ENCODE results near the gene KIF26B. TPM values are rescaled to one million over a fixed set of nuclear protein-coding genes. Genes with fewer than 3 reads are reported as not detected.

KIF26B gene
- total RNA-seq, 2 experiments from 2014 or later = not detected

DNA sequence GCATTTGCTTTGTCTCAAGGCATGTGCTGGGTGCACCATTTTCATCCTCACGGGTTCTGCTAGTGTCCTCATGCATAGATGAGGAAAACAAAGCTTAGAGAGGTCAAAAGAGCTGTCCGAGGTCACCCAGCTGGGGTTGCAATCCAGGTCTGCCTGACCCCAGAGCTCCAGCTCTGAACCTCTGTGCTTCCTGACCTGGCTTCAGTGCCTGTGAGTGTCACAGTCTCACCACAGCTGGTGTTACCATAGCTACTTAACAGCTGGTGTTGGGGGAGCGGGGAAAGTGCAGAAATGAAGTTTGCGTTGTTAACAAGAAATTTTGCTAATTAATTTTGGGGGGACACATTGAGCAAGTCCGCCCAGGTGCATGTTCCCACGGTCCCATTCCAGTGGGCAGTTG lies 328.5 kb downstream of the KIF26B start:
- H2AFZ ChIP-seq (ENCODE audit: low read length) = no peak overlapping the region
- TF ChIP-seq EZH2phosphoT487 (IDR thresholded peaks at IDR 0.05; ENCODE audit: borderline replicate concordance, low read depth, low read length) = no peak
- TF ChIP-seq, protein P1, sequence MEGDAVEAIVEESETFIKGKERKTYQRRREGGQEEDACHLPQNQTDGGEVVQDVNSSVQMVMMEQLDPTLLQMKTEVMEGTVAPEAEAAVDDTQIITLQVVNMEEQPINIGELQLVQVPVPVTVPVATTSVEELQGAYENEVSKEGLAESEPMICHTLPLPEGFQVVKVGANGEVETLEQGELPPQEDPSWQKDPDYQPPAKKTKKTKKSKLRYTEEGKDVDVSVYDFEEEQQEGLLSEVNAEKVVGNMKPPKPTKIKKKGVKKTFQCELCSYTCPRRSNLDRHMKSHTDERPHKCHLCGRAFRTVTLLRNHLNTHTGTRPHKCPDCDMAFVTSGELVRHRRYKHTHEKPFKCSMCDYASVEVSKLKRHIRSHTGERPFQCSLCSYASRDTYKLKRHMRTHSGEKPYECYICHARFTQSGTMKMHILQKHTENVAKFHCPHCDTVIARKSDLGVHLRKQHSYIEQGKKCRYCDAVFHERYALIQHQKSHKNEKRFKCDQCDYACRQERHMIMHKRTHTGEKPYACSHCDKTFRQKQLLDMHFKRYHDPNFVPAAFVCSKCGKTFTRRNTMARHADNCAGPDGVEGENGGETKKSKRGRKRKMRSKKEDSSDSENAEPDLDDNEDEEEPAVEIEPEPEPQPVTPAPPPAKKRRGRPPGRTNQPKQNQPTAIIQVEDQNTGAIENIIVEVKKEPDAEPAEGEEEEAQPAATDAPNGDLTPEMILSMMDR (conservative IDR thresholded peaks at IDR 0.05; ENCODE audit: low read length) = no peak
- H4K20me1 ChIP-seq (ENCODE audit: insufficient read depth, low read length) = no peaks in the 10 kb centered on the region
- H3K27ac ChIP-seq (ENCODE audit: low read depth, low read length, poor library complexity, severe bottlenecking) = no peak overlapping the region
- H3K36me3 ChIP-seq (ENCODE audit: insufficient read depth, low read length) = no peaks in the 10 kb centered on the region
- H3K4me2 ChIP-seq (ENCODE audit: low read length) = no peak overlapping the region
- no peaks in the 10 kb centered on the region for H3K9me2 ChIP-seq (ENCODE audit: insufficient read depth, low read length)
- no peaks in the 10 kb centered on the region for H3K4me1 ChIP-seq (ENCODE audit: insufficient read depth, low read length, poor library complexity, severe bottlenecking)
- ChIA-PET POLR2A (interaction anchor here (0.6 kb wide), 3 partner anchors 14 to 766 kb away, joined by 3 to 5 read pairs (median 3); no protein-coding TSS in a partner anchor), CTCF (ENCODE audit: unreplicated experiment) (no interaction called here)
- H3K79me2 ChIP-seq (ENCODE audit: insufficient read depth, low read depth, low read length) = no peaks in the 10 kb centered on the region
- BruUV-seq (replicated peaks) = no TSS peak
- H3K9me3 ChIP-seq (ENCODE audit: low read length) = no peaks in the 10 kb centered on the region
- no peak for DNase-seq (ENCODE audit: low spot score)
- no peak overlapping the region for H3K4me3 ChIP-seq (ENCODE audit: low read depth, low read length, poor library complexity, severe bottlenecking)
- intact Hi-C loops (cut with micrococcal nuclease; ENCODE audit: unreplicated experiment) = no loop called here

DNA sequence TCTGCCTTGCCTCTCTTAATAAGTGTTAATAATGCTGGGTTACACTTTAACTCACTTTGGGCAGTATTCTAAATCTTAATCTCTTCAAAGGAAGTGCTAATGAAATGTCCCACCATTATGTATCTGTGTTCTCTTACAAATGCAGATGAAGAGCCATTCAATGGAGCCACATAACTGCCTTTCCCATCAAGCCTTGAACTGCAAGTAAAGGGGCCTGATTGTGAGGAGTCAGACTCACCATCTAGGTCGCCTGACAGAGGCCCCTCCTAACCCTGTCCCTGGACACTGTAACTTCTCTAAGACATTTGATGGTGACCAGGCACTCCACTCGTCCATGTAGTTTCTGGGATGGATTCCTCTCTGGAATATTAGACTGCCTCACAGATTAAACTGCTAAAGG lies 329.4 kb downstream of the KIF26B start:
- no peak overlapping the region for H3K27ac ChIP-seq (ENCODE audit: low read depth, low read length, poor library complexity, severe bottlenecking)
- no TSS peak for BruUV-seq (replicated peaks)
- DNase-seq (ENCODE audit: low spot score) = no peak
- POLR2A ChIA-PET = interaction anchor here (0.6 kb wide), 1 partner anchor 185 kb away, joined by 3 read pairs; no protein-coding TSS in a partner anchor
- H3K9me2 ChIP-seq (ENCODE audit: insufficient read depth, low read length) = no peaks in the 10 kb centered on the region
- H3K79me2 ChIP-seq (ENCODE audit: insufficient read depth, low read depth, low read length) = no peaks in the 10 kb centered on the region
- intact Hi-C loops (cut with micrococcal nuclease; ENCODE audit: unreplicated experiment) = no loop called here
- TF ChIP-seq EZH2phosphoT487 (IDR thresholded peaks at IDR 0.05; ENCODE audit: borderline replicate concordance, low read depth, low read length) = no peak
- TF ChIP-seq, protein P1 (conservative IDR thresholded peaks at IDR 0.05; ENCODE audit: low read length) = no peak
- H3K4me2 ChIP-seq (ENCODE audit: low read length) = no peak overlapping the region
- no peaks in the 10 kb centered on the region for H3K9me3 ChIP-seq (ENCODE audit: low read length)
- H4K20me1 ChIP-seq (ENCODE audit: insufficient read depth, low read length) = no peaks in the 10 kb centered on the region
- no peak overlapping the region for H2AFZ ChIP-seq (ENCODE audit: low read length)
- no peaks in the 10 kb centered on the region for H3K4me1 ChIP-seq (ENCODE audit: insufficient read depth, low read length, poor library complexity, severe bottlenecking)
- CTCF ChIA-PET (ENCODE audit: unreplicated experiment) = no interaction called here
- no peaks in the 10 kb centered on the region for H3K36me3 ChIP-seq (ENCODE audit: insufficient read depth, low read length)
- no peak overlapping the region for H3K4me3 ChIP-seq (ENCODE audit: low read depth, low read length, poor library complexity, severe bottlenecking)

DNA sequence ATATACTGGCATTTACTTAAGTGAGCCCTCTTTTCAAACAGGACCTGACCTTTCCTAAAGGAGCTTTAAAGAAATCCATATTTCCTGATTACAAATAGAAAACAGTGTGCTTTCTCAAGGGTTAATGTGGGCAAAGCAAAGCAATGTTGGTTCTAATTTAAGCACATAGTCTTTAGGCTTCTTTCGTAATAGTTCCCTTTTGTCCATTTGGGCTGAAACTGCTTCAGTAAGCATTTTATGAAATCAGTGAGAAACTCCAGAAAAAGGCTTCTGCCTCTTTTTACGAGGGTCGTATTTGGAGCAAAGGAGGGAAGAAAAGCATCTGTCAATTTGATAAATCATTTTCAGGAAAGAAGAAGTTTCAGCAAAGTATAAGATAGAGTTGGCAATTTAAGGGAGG lies 331.2 kb downstream of the KIF26B start:
- CTCF ChIA-PET (ENCODE audit: unreplicated experiment) = no interaction called here
- Histone ChIP-seq H3K27ac (ENCODE audit: low read depth, low read length, poor library complexity, severe bottlenecking) (no peak overlapping the region), H3K79me2 (ENCODE audit: insufficient read depth, low read depth, low read length) (no peaks in the 10 kb centered on the region), H3K4me1 (ENCODE audit: insufficient read depth, low read length, poor library complexity, severe bottlenecking) (no peaks in the 10 kb centered on the region), H3K9me2 (ENCODE audit: insufficient read depth, low read length) (no peaks in the 10 kb centered on the region), H2AFZ (ENCODE audit: low read length) (no peak overlapping the region), H3K36me3 (ENCODE audit: insufficient read depth, low read length) (no peaks in the 10 kb centered on the region), H3K4me3 (ENCODE audit: low read depth, low read length, poor library complexity, severe bottlenecking) (no peak overlapping the region), H4K20me1 (ENCODE audit: insufficient read depth, low read length) (no peaks in the 10 kb centered on the region), H3K9me3 (ENCODE audit: low read length) (no peaks in the 10 kb centered on the region), H3K4me2 (ENCODE audit: low read length) (no peak overlapping the region)
- intact Hi-C loops (cut with micrococcal nuclease; ENCODE audit: unreplicated experiment) = no loop called here
- no peak for DNase-seq (ENCODE audit: low spot score)
- POLR2A ChIA-PET = interaction anchor here (0.9 to 1.4 kb wide), 2 partner anchors 10 to 23 kb away, joined by 3 to 4 read pairs; no protein-coding TSS in a partner anchor
- no TSS peak for BruUV-seq (replicated peaks)
- TF ChIP-seq EZH2phosphoT487 (IDR thresholded peaks at IDR 0.05; ENCODE audit: borderline replicate concordance, low read depth, low read length) = no peak
- TF ChIP-seq, protein P1 (conservative IDR thresholded peaks at IDR 0.05; ENCODE audit: low read length) = no peak

Measured in OCI-LY7 (cell line).